SW 1271 (cell line): Measurements from ENCODE around the gene WBP1.
"Not testable (repeated sequence)": the region's sequence is repeated elsewhere in the genome, so short reads cannot be mapped to it uniquely, and the experiment has no call there.

ENCODE experiments used
- DNase-seq, 2 experiments: peaks; one replicate each; lab custom pipeline; 2025; lab: John Stamatoyannopoulos, UW

The WBP1 gene

DNA sequence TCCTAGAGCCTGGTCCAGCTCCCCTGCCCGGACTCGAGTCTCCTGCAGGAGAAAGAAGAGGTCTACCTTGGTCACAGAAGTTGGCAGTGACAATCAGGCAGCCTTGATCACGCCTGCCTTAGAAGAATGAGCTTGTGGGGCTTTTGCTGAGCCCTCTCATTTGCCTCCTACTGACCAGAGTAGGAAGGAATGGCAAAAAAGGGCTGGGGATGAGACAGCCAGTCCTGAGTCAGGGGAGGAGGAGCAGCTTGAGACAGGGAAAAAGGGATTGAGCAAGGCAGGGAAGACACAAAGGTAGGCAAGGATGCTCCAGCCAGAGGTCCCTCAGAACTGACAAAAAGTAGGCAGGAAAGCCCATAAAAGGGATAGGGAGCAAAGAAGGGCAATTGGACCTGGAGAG is 30.7 kb upstream of the WBP1 start:
- DNase-seq: no peak

- DNase-seq: no peak
Measured at GRCh38 chr2:74428675-74429074, 29.6 kb upstream of the WBP1 start.

- DNase-seq: no peak
Measured at GRCh38 chr2:74429487-74430451, 28.5 kb upstream of the WBP1 start.

GRCh38 chr2:74430502-74430901 is 27.7 kb upstream of the WBP1 start:
- no peak for DNase-seq

GRCh38 chr2:74436111-74436805 is 22.0 kb upstream of the WBP1 start:
- no peak for DNase-seq

DNA sequence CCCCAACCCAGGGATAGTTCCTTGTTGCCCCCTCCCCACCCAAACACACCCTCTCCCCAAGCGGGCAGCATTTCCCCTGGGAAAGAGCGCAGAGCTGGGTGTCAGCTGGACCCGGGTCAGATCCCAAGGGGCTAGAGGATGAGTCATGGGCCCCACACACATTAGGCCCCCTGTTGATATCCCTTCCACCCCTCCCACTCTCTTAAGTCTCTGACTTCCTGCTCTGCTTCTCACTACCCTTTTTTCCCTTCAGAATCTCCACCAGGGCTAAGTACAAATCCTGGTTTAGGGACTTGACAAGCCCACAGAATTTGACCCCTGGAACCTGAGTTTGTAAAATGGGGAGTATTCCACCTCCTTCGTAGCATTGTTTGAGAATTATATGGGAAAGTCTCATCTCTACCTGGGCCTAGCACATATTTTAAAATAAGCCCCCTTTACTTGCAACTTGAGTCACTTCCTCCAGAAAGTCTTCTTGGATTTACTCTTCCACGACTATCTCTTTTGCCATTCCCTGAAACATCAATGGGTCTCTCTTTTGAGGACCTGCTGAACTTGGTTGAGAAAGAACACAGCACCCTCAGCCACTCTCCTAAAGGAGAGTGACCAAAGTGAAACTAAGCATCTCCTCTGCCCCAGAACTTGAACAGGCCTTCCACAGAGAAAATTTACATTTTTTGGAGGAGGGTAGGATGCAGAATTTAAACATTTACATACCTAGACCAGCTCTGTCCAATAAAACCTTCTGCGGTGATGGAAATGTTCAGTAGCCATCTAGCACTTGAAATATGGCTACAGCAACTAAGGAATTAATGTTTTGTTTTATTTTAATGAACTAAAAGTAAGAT is 21.2 kb upstream of the WBP1 start:
- no peak for DNase-seq

- no peak for DNase-seq
Measured at GRCh38 chr2:74438248-74438647, 20.0 kb upstream of the WBP1 start.

GRCh38 chr2:74439373-74439772 is 18.9 kb upstream of the WBP1 start:
- DNase-seq: no peak

GRCh38 chr2:74439803-74440377 is 18.3 kb upstream of the WBP1 start:
- no peak for DNase-seq

GRCh38 chr2:74440378-74441169 is 17.7 kb upstream of the WBP1 start:
- DNase-seq: peak; percentile 42 to 54

DNA sequence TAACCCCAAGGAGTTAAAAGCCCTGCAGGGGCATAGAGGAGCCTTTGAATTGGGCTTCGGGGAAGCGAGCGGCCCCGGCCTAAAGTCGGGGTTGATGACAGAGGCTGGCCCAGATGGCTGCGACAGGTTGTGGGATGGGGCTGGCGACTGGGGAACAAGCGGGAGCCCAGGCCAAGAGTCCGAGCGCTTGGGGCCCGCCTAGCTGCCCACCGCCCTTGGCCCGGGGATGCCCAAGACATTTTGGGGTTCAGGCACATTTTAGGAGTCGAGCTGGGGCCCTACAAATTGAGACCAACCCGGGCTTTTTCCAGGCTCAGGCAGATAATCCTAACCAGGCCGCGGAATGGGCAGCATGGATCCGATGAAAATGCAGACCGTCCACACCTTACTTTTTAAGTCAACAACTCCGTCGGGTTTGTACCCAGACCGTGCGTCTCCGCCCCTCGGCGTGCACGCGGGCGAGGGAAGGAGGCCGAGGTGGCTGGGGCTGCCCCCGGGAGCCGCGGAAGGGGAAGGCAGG is 17.0 kb upstream of the WBP1 start:
- DNase-seq: no peak

DNA sequence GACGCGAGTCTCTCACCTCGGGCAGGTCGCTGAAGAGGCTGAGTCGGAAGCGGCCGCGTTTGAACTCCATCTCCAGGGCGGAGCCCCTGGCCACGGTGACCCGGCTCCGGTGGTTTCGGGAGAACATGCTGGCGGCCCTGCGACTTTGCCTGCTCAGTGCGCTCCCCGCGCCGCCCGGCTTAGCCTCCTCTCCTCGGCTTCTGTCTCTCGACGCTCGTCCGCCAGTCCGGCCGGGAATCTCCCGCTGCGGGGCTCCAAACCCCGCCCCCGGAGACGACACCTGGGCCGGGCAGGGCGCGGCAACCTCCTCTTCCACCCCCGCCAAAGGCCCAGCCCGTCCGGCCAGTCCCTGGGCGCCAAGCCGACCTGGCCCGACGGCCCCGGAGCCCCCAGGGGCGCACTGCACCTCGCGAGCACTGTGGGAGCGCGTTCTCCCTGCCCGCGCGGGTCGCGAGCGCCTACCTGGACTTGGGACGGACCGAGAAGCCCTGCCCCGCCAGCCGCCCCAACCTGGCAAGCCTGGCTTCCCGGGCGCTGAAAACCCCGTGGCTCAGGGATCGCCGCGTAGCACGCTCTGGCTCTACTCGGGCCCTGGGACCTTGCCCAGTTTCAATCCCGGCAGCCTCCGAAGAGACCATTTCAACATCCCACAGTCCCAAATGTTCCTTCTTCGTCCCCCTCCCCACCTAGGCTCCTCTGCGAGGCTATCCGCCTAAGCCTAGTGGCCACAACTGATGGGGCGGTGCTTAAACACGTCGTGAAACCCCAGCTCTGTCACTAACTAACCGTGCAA is 16.4 kb upstream of the WBP1 start, which contains the start of gene RTKN:
TSS of gene RTKN (minus strand) at position 248 of the 793 bp plus-strand sequence. CDS start at position 127, 121 bp downstream.
- DNase-seq: no peak

GRCh38 chr2:74442483-74443297 is 15.5 kb upstream of the WBP1 start:
- not testable (repeated sequence) for DNase-seq

GRCh38 chr2:74444498-74445318 is 13.5 kb upstream of the WBP1 start:
- no peak for DNase-seq

GRCh38 chr2:74447230-74447999 is 10.8 kb upstream of the WBP1 start:
- no peak for DNase-seq

GRCh38 chr2:74448771-74449170 is 9.5 kb upstream of the WBP1 start:
- no peak for DNase-seq

GRCh38 chr2:74450570-74451190 is 7.6 kb upstream of the WBP1 start:
- no peak for DNase-seq
